Endothelial cell of umbilical vein (primary cell): ENCODE measurements around the gene DDX27. TPM values are rescaled to one million over a fixed set of nuclear protein-coding genes. Genes with fewer than 3 reads are reported as not detected.

Experiments
- BruUV-seq: library from RNA; stranded (reverse); fragments of 400-500 nt; replicated peaks from 2 replicates; lab custom pipeline; 2021; lab: Mats Ljungman, UMichigan
- CTCF ChIA-PET: fragments of 300-600, 350-600 bp; sonication (Branson Sonifier 250); formaldehyde crosslinking; loops from one replicate; lab custom pipeline; 2021; ENCODE audit warnings: antibody characterized with exemption, inconsistent platforms; lab: Charles Lee
- POLR2A ChIA-PET: fragments of 300-600, 350-600 bp; sonication (Branson Sonifier 250); formaldehyde crosslinking; loops from one replicate; lab custom pipeline; 2021; ENCODE audit warnings: antibody characterized with exemption, inconsistent platforms; lab: Charles Lee
- DNase-seq: peaks from one replicate; pipeline ENCODE4 v3.0.0-alpha.2; 2011; ENCODE audit warnings: low read depth, low spot score
- FAIRE-seq: peaks from 2 replicates; lab custom pipeline; 2011; peaks lifted over from hg19 to GRCh38; lab: Jason Lieb, UNC
- H2AFZ ChIP-seq: 2 replicates; pipeline ENCODE4 v1.6.0; 2012; ENCODE audit warnings: low read depth, low read length, control low read depth, inconsistent platforms
- H3K27ac ChIP-seq: 2 replicates; pipeline ENCODE4 v1.5.1; 2011; ENCODE audit warnings: low read depth, mild to moderate bottlenecking, control low read depth, low read length, moderate library complexity; ENCODE audit not compliant: insufficient read depth
- H3K27me3 ChIP-seq, 2 experiments: 2 replicates each; pipeline versions ENCODE4 v1.6.0 to v1.6.1; 2011; ENCODE audit warnings: low read length in 2 of 2, mixed read lengths in 1 of 2; ENCODE audit not compliant: control insufficient read depth in 2 of 2, insufficient read depth in 2 of 2
- H3K36me3 ChIP-seq, 2 experiments: 2 replicates in 1 of 2; 3 replicates in 1 of 2; pipeline ENCODE4 v1.5.1; 2011; ENCODE audit warnings: low read length in 2 of 2, mild to moderate bottlenecking in 1 of 2, moderate library complexity in 1 of 2; ENCODE audit not compliant: control insufficient read depth in 2 of 2, insufficient read depth in 2 of 2; ENCODE audit errors: extremely low read depth in 1 of 2
- H3K4me1 ChIP-seq: 3 replicates; pipeline ENCODE4 v1.5.1; 2011; ENCODE audit warnings: mild to moderate bottlenecking, low read length; ENCODE audit not compliant: control insufficient read depth, insufficient read depth; ENCODE audit errors: extremely low read depth
- H3K4me2 ChIP-seq: 2 replicates; pipeline ENCODE4 v1.6.1; 2011; ENCODE audit warnings: low read length, control low read depth, mixed read lengths; ENCODE audit not compliant: insufficient read depth
- H3K4me3 ChIP-seq, 3 experiments: fragments of 200-600 bp in 1 of 3; sonication (generic), shearing (Covaris generic) in 1 of 3; replicated peaks in 1 of 3; 2 replicates each; pipeline ENCODE4 v1.5.1; 2011 to 2016; ENCODE audit warnings: control low read depth in 3 of 3, low read length in 3 of 3, mild to moderate bottlenecking in 2 of 3, inconsistent platforms in 1 of 3, low read depth in 1 of 3, moderate library complexity in 1 of 3; ENCODE audit not compliant: insufficient read depth in 1 of 3
- H3K79me2 ChIP-seq: 2 replicates; pipeline ENCODE4 v1.6.0; 2012; ENCODE audit warnings: low read length, inconsistent platforms; ENCODE audit not compliant: control insufficient read depth, insufficient read depth
- H3K9ac ChIP-seq: replicated peaks from 2 replicates; pipeline ENCODE3; 2011; ENCODE audit warnings: low read length, control low read depth; ENCODE audit not compliant: insufficient read depth; ENCODE audit errors: extremely low read depth
- H3K9me1 ChIP-seq: replicated peaks from 3 replicates; pipeline ENCODE4 v1.6.0; 2011; ENCODE audit warnings: mild to moderate bottlenecking, low read length; ENCODE audit not compliant: control insufficient read depth, insufficient read depth; ENCODE audit errors: extremely low read depth
- H3K9me3 ChIP-seq: replicated peaks from 2 replicates; pipeline ENCODE4 v1.5.1; 2012; ENCODE audit warnings: low read length, inconsistent platforms; ENCODE audit not compliant: control insufficient read depth, insufficient read depth
- H4K20me1 ChIP-seq: replicated peaks from 2 replicates; pipeline ENCODE3; 2011; ENCODE audit warnings: mild to moderate bottlenecking, low read length; ENCODE audit not compliant: control insufficient read depth, insufficient read depth; ENCODE audit errors: extremely low read depth
- EZH2 ChIP-seq: IDR thresholded peaks from 2 replicates; pipeline ENCODE4 v1.6.1; 2012; ENCODE audit warnings: borderline replicate concordance, low read depth, mild to moderate bottlenecking, moderate library complexity, low read length, inconsistent platforms; ENCODE audit not compliant: severe bottlenecking
- FOS ChIP-seq: IDR thresholded peaks from 2 replicates; pipeline ENCODE4 v1.6.1; 2011; ENCODE audit warnings: mild to moderate bottlenecking, low read length, moderate library complexity, borderline replicate concordance; ENCODE audit not compliant: insufficient read depth
- GATA2 ChIP-seq: IDR thresholded peaks from 2 replicates; pipeline ENCODE4 v1.7.0; 2011; ENCODE audit warnings: low read depth, mild to moderate bottlenecking, moderate library complexity, mixed read lengths, low read length; ENCODE audit not compliant: insufficient read length, insufficient read depth
- JUN ChIP-seq: IDR thresholded peaks from 2 replicates; pipeline ENCODE4 v1.6.1; 2011; ENCODE audit warnings: borderline replicate concordance, low read depth; ENCODE audit not compliant: insufficient read length, insufficient read depth
- MAX ChIP-seq: IDR thresholded peaks from 2 replicates; pipeline ENCODE4 v1.6.1; 2011; ENCODE audit not compliant: insufficient read depth, insufficient read length
- MYC ChIP-seq: IDR thresholded peaks from one replicate; pipeline ENCODE4 v1.6.1; 2011; ENCODE audit warnings: mild to moderate bottlenecking, low read depth, low read length
- POLR2A ChIP-seq: IDR thresholded peaks from 2 replicates; pipeline ENCODE4 v1.6.1; 2012; ENCODE audit warnings: low read depth, mild to moderate bottlenecking, control low read depth, low read length
- POLR2AphosphoS5 ChIP-seq: IDR thresholded peaks from 2 replicates; pipeline ENCODE4 v1.6.1; 2012; ENCODE audit warnings: low read depth, mild to moderate bottlenecking, control low read depth, low read length, moderate library complexity; ENCODE audit not compliant: insufficient read depth
- dilution Hi-C: fragments of 300-500 bp; cut with MboI; formaldehyde crosslinking; loops from one replicate; pipeline ENCODE4 v1.15.0; 2019; ENCODE audit warnings: low sequenced_read_pairs; ENCODE audit not compliant: extremely low pct_ligation_motif_present
- intact Hi-C: fragments of 100-400 bp; cut with micrococcal nuclease; formaldehyde crosslinking; loops from one replicate; pipeline ENCODE4 v1.10.0; 2022
- polyA plus RNA-seq, 4 experiments: library from polyadenylated mRNA; depleted of rRNA in 3 of 4; stranded (reverse) in 3 of 4; unstranded in 1 of 4; fragments of >200 nt; gene quantifications; 2 replicates each; pipeline versions ENCODE4 v1.2.1 to v1.2.3, GENCODE V29; 2011 to 2012; ENCODE audit warnings: missing spikeins in 1 of 4
- total RNA-seq: library from RNA; stranded (reverse); gene quantifications from 2 replicates; pipeline ENCODE4 v1.2.3, GENCODE V29; 2021
- TF ChIP-seq, protein P1 (sequence below), 2 donors: IDR thresholded peaks; 1 replicate in 1 of 2; 2 replicates in 1 of 2; pipeline ENCODE4 v1.5.1; 2011; ENCODE audit warnings: low read length in 2 of 2, mild to moderate bottlenecking in 2 of 2, moderate library complexity in 2 of 2, control low read depth in 1 of 2, inconsistent platforms in 1 of 2, low read depth in 1 of 2; ENCODE audit not compliant: insufficient read depth in 1 of 2; ENCODE audit errors: extremely low read depth in 1 of 2

DDX27 gene
- total and polyA plus RNA-seq, 2 donors (not counting 3 experiments of a cell fraction or from before 2014, with no cell fraction given) = 24.0 to 25.7 TPM

DNA sequence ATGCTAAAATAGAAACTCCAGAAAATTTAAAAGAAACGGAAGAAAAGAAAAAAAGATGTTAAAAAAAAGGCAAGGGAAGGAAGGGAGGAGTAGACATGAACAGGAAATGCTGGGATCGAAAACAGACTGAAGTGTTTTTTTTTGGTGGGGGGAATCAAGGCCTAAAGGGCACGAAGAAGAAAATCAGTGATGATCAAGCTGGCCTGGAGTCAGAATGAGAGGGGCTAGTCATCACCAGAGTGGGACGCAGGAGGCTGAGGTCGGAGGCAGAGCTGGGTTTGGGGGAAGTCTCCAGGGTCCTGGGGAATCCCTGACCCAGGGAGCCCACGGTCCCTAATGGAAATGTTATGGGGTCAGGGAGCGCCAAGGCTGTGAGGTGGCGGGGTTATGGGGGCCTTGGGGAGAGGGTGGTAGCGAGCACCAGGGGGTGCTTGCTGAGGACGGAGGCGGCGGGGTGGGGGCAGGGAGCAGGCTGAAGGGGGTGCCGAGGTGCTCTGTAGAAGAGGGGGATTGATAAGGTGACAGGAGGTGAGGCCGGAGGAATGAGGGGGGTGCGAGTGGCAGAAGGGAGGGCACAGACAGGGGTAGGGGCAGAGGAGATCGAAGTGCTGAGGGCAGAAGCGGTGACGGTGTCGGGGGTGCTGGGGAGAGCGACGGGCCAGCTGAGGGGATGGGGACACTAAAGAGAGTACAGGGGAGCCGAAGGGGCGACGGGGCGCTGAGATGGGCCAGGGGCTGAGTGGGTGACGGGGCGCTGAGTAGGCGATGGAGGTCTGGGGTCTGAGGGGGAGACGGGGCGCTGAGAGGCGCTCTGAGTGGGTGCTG, 58.0 kb downstream of the DDX27 start:
- H3K27me3 ChIP-seq = no peaks in the 10 kb centered on the region
- TF ChIP-seq JUN (no peak), EZH2 (no peak), GATA2 (no peak), FOS (no peak), MYC (no peak), POLR2A (no peak), POLR2AphosphoS5 (no peak), MAX (no peak)
- TF ChIP-seq, protein P1, sequence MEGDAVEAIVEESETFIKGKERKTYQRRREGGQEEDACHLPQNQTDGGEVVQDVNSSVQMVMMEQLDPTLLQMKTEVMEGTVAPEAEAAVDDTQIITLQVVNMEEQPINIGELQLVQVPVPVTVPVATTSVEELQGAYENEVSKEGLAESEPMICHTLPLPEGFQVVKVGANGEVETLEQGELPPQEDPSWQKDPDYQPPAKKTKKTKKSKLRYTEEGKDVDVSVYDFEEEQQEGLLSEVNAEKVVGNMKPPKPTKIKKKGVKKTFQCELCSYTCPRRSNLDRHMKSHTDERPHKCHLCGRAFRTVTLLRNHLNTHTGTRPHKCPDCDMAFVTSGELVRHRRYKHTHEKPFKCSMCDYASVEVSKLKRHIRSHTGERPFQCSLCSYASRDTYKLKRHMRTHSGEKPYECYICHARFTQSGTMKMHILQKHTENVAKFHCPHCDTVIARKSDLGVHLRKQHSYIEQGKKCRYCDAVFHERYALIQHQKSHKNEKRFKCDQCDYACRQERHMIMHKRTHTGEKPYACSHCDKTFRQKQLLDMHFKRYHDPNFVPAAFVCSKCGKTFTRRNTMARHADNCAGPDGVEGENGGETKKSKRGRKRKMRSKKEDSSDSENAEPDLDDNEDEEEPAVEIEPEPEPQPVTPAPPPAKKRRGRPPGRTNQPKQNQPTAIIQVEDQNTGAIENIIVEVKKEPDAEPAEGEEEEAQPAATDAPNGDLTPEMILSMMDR (IDR thresholded peaks at IDR 0.05; ENCODE audit: extremely low read depth in 1 of 2, insufficient read depth in 1 of 2, low read depth in 1 of 2, low read length in 2 of 2) = no peak
- peak overlapping the region; percentile 97 for H3K4me2 ChIP-seq
- H3K4me1 ChIP-seq = peaks cover 34% of the 10 kb centered on the region
- no peaks in the 10 kb centered on the region for H3K9me3 ChIP-seq
- H3K9ac ChIP-seq = peak overlapping the region; percentile 94
- peaks cover 12% of the 10 kb centered on the region for H4K20me1 ChIP-seq
- peak overlapping the region; percentile 32 for H2AFZ ChIP-seq
- peaks cover 79% of the 10 kb centered on the region for H3K79me2 ChIP-seq
- ChIA-PET POLR2A (interaction anchor here (0.6 to 0.8 kb wide), 5 partner anchors 10 to 58 kb away, joined by 3 to 9 read pairs (median 5); partner anchors contain the start of gene DDX27), CTCF (interaction anchor here (0.6 to 4.2 kb wide), 3 partner anchors 28 to 43 kb away, joined by 3 to 16 read pairs (median 14); no protein-coding TSS in a partner anchor)
- peak; percentile 70 for FAIRE-seq
- H3K4me3 ChIP-seq = peak overlapping the region; percentile 77 to 97 (median 86)
- H3K9me1 ChIP-seq = no peaks in the 10 kb centered on the region
- no TSS peak for BruUV-seq
- intact Hi-C loops = loop anchor here (1.0 kb wide), 1 partner anchor 31 kb away; no protein-coding TSS in a partner anchor
- H3K36me3 ChIP-seq = peaks cover 27 to 31% of the 10 kb centered on the region in 2 experiments
- no peak for DNase-seq
- dilution Hi-C loops = no loop called here
- H3K27ac ChIP-seq = peak overlapping the region; percentile 73
